NB4 (cell line): ENCODE measurements around the gene OBP2A.

Experiments used
- DNase-seq: peaks from one replicate; pipeline ENCODE4 v3.0.0; 2010; ENCODE audit warnings: low read depth
- H3K4me3 ChIP-seq: one replicate; pipeline ENCODE4 v1.5.1; 2011; ENCODE audit warnings: mild to moderate bottlenecking, low read depth, low read length, moderate library complexity
- MYC ChIP-seq: IDR thresholded peaks from 2 replicates; pipeline ENCODE4 v1.6.1; 2011; ENCODE audit warnings: low read depth, low read length
- POLR2A ChIP-seq: IDR thresholded peaks from 2 replicates; pipeline ENCODE4 v1.6.1; 2011; ENCODE audit warnings: mild to moderate bottlenecking; ENCODE audit not compliant: insufficient read length; ENCODE audit errors: extremely low read depth
- TF ChIP-seq, protein P1 (sequence below): IDR thresholded peaks from 2 replicates; pipeline ENCODE4 v1.6.1; 2011; ENCODE audit warnings: low read depth, low read length
- TF ChIP-seq, protein P2 (sequence below): IDR thresholded peaks from one replicate; pipeline ENCODE4 v1.5.1; 2012; ENCODE audit warnings: low read depth, low read length

The OBP2A gene

DNA sequence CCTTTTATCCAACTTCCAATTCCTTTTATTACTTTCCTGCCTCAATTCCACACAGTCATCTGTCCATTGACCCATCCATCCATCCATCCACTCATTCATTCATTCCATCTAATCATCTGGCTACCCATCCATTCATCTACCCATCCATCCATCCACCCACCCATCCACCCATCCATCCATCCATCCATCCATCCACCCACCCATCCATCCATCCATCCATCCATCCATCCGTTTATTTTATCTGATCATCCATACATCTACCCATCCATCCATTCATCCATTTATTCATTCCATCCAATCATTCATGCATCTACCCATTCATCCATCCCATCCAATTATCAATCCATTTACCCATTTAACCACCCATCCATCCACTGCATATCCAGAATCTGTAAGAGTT is 27.2 kb downstream of the OBP2A start:
- no peak overlapping the region for H3K4me3 ChIP-seq
- TF ChIP-seq POLR2A (no peak), MYC (no peak)
- TF ChIP-seq, protein P1, sequence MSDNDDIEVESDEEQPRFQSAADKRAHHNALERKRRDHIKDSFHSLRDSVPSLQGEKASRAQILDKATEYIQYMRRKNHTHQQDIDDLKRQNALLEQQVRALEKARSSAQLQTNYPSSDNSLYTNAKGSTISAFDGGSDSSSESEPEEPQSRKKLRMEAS = no peak
- no peak for DNase-seq

DNA sequence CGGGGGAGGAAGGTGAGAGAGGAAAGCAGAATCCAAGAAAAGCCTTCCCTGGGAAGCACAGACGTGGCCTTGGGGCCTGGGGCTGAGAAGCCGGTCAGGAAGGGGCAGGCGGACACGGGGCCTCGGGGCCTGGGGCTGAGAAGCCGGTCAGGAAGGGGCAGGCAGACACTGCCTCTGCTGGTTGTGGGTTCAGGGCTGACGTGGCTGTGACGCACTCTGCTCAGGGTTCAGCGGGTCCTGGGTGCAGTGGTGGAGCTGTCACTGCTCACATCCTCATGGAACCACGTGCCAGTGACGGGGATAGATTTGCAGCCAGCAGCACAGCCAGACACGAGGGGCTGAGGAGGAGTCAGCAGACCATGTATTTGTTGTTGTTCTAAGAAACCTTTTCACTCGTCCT is 28.4 kb downstream of the OBP2A start:
- DNase-seq = no peak
- TF ChIP-seq, protein P2, sequence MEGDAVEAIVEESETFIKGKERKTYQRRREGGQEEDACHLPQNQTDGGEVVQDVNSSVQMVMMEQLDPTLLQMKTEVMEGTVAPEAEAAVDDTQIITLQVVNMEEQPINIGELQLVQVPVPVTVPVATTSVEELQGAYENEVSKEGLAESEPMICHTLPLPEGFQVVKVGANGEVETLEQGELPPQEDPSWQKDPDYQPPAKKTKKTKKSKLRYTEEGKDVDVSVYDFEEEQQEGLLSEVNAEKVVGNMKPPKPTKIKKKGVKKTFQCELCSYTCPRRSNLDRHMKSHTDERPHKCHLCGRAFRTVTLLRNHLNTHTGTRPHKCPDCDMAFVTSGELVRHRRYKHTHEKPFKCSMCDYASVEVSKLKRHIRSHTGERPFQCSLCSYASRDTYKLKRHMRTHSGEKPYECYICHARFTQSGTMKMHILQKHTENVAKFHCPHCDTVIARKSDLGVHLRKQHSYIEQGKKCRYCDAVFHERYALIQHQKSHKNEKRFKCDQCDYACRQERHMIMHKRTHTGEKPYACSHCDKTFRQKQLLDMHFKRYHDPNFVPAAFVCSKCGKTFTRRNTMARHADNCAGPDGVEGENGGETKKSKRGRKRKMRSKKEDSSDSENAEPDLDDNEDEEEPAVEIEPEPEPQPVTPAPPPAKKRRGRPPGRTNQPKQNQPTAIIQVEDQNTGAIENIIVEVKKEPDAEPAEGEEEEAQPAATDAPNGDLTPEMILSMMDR = no peak
- TF ChIP-seq, protein P1 = no peak
- TF ChIP-seq POLR2A (no peak), MYC (no peak)
- H3K4me3 ChIP-seq = no peak overlapping the region

DNA sequence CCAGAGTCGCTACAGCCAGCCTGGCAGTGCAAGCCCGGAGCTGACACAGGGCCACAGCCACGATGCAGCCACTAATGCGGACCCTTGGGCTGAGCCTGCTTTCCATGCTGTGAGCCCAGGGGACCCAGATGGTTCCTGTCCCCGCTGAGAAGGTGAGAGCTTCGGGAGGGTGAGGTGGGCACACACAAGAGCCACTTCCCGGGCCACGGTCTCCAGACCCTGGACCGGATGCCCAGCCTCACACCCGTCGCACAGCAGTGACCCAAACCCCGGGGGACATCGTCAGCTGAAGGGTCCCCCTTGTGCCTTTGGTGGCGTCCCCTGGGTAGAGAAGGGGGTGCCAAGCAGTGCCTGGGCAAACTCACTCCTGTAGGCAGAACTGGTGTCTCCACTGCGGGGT is 29.0 kb downstream of the OBP2A start:
- TF ChIP-seq, protein P2 = no peak
- TF ChIP-seq POLR2A = no peak
- no peak for TF ChIP-seq MYC
- TF ChIP-seq, protein P1 = no peak
- no peak for DNase-seq
- no peak overlapping the region for H3K4me3 ChIP-seq

DNA sequence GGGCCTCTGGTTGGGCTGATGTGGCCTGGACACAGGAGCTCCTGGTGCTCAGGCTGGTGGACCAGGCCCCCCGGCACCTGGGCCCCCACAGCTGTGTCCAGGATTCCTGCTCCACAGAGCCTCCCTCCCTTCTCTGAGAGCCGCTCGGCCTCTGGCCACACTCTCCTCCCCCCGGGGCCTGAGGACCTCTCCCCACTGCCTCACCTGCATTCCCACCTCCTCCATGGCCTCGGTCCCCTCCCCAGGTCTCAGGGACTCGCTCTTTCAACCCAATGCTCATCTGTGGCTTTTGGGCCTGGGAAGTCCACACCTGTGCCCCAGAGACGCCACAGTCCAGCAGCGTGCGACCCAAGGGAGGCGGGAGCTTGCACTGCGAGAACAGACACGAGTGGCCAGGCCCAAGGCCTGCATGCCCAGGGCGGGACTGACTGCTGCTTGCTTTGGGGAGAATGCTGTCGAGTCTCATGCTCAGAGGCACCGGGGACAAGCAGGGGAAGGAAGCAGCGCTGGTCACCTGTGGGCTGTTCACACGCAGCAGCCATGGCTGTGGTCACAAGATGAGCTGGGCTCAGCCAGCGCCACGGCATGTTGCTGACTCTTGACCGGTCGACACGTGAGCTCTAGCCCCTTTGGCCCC is 30.2 kb downstream of the OBP2A start:
- DNase-seq = no peak
- H3K4me3 ChIP-seq = no peak overlapping the region

DNA sequence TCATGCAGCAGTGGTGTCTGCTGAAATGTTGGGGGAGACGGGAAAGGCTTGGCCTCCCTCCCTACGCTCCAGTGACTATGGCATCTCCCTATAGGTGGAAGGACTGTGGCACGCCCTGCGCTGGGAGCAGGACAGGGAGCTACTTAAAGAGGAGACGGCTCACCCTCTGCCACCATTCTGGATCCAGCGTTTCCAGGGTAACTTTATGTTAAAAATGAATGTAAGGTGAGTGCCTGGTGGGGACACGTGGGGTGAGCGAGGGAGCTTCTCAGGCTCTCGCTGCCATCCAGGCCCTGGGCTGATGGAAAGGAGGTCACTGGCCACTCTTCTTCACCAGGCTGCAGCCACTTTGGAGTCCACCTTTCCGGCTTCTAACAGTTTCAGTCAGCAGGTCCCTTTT is 31.3 kb downstream of the OBP2A start:
- TF ChIP-seq, protein P1 = no peak
- TF ChIP-seq, protein P2 = no peak
- TF ChIP-seq MYC = no peak
- no peak for TF ChIP-seq POLR2A
- DNase-seq = no peak
- no peak overlapping the region for H3K4me3 ChIP-seq

More for the DNA sequence above, 30.2 kb downstream of the OBP2A start:
- TF ChIP-seq MYC = no peak
- TF ChIP-seq, protein P1 = no peak
- TF ChIP-seq, protein P2 = no peak
- no peak for TF ChIP-seq POLR2A

DNA sequence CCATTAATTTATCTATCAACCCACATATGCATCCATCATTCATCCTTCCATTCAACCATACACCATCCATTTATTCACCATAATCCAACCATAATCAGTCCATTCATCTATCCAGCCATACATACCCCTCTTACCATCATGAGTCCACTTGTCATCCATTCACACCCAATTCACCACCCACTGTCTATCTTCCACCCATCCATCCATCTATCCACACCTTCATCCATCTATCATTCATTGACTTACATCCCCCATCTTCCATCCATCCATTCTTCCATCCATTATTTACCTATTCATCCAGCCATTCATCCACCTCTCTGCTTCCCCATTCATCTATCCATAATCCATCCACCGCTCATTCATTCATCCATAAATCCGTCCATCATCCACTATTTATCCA is 33.4 kb downstream of the OBP2A start:
- DNase-seq = no peak
- TF ChIP-seq, protein P2 = no peak
- TF ChIP-seq MYC (no peak), POLR2A (no peak)
- TF ChIP-seq, protein P1 = no peak
- no peak overlapping the region for H3K4me3 ChIP-seq
